ENCODE measurements around the gene IVNS1ABP. TPM values are rescaled to one million over a fixed set of nuclear protein-coding genes. Genes with fewer than 3 reads are reported as not detected.

IVNS1ABP gene
- total and polyA plus RNA-seq, 5 donors, result 18.8 to 37.4 (median 36.9) TPM

DNA sequence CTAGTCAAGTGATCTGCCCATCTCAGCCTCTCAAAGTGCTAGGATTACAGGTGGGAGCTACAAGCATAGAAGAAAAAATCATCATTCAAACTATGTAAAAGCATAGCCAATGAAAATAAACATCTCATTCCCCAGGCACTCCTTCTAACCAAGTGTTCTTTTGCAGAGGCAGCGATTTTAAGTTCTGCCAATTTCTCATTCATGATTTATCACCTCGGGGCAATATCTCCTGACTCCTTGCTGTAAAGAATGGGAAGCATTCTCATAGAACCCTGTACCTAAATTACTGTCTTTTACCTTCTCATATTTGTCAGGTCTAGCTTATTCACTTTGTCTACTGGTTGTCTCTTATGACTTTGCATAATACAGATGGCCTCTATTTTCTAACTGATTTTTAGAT, 32.5 kb upstream of the IVNS1ABP start:
- DNase-seq, result no peak

DNA sequence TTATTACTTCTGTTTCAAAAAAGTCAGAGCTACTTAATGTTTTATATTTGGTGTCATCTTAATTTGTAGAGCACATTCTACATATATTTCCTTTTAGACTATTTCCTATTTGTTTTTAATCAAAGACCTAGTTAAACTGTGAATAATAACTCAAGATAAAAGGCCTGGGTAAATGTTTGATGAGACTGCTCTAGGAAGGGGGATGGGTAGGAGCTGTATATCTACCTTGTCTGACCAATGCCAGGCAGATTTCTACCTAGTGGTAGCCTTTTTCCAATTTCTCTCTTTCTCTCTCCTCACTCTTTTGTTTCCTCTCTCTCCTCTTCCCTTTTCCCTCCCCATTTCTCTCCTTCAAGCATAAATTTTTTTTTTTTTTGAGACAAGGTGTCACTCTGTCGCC, 31.9 kb upstream of the IVNS1ABP start:
- Histone ChIP-seq H3K9me3 (ENCODE audit: control insufficient read depth, low read length) (no peaks in the 10 kb centered on the region), H3K4me3 (ENCODE audit: low read length) (no peak overlapping the region), H3K27ac (ENCODE audit: low read length) (no peak overlapping the region), H3K4me1 (ENCODE audit: control insufficient read depth, insufficient read depth, low read length) (no peaks in the 10 kb centered on the region), H3K27me3 (ENCODE audit: control insufficient read depth, insufficient read depth) (no peaks in the 10 kb centered on the region)
- WGBS, result 95% methylated on average over 1 of the region's 1 CpG
- DNase-seq (no peak), ATAC-seq (no peak)
- intact Hi-C loops (cut with DNase I), result no loop called here

More for the DNA sequence above, 32.5 kb upstream of the IVNS1ABP start:
- no peak for ATAC-seq
- Histone ChIP-seq H3K4me1 (ENCODE audit: control insufficient read depth, insufficient read depth, low read length) (no peaks in the 10 kb centered on the region), H3K27ac (ENCODE audit: low read length) (no peak overlapping the region), H3K9me3 (ENCODE audit: control insufficient read depth, low read length) (no peaks in the 10 kb centered on the region), H3K27me3 (ENCODE audit: control insufficient read depth, insufficient read depth) (no peaks in the 10 kb centered on the region), H3K4me3 (ENCODE audit: low read length) (no peak overlapping the region)
- intact Hi-C loops (cut with DNase I), result no loop called here
- WGBS, result 83% methylated on average over 2 of the region's 2 CpGs

DNA sequence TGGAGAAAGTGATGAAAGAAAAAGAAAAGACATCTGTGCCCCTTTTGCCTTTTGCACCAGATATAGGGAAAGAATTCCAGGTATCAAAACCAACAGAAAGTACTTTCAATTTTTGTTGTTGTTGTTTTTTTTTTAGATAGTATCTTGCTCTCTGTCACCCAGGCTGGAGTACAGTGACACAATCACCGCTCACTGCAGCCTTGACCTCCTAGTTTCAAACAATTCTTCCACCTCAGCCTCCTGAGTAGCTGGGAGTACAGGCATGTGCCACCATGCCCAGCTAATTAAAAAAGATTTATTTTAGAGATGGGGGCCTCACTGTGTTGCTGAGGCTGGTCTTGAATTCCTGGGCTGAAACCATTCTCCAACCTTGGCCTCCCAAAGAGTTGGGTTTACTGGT, 31.3 kb upstream of the IVNS1ABP start:
- 96% methylated on average over 1 of the region's 1 CpG for WGBS

DNA sequence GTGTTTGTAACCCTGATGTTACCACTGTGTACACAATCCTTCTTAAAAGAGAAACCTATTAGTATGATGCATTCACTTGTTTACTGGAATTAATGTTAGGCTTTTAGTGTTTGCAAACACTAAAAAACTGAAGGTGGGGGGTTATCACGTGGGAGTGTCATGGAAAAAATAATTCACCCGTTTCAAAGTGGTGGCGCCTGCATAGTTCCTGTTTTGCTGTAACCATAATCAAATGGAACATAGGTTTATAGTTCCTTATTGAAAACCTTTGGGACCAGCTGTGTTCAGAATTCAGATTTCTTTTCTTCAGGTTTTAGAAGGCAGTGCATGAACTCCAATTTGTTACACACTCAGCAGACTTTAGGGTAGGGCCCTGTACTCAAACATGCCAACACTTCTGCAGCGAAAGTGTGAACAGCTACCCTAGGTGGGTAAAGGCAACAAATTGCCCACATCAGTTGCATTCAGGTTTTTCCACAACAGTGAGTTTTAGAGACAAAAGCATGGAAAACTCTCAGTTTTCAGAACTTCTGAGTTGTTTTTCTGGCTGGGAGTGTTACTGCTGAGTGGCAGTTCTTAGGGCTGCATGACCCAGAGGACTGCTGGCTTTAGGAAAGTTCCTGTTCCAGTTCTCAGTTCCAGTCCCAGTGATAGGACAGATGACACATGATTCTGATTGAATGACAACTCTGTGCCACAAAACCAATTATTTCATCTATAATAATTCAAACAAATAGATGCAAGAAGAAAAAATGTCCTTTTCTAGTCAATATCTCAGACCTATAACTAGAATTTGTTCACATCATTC, 29.1 kb upstream of the IVNS1ABP start:
- ATAC-seq, result peak in 1 of 2 donors; percentile 43

More for the DNA sequence above, 31.3 kb upstream of the IVNS1ABP start:
- intact Hi-C loops (cut with DNase I), result no loop called here
- ATAC-seq (no peak), DNase-seq (no peak)
- H3K27ac ChIP-seq (ENCODE audit: low read length), result no peak overlapping the region
- no peaks in the 10 kb centered on the region for H3K9me3 ChIP-seq (ENCODE audit: control insufficient read depth, low read length)
- no peak overlapping the region for H3K4me3 ChIP-seq (ENCODE audit: low read length)
- H3K27me3 ChIP-seq (ENCODE audit: control insufficient read depth, insufficient read depth), result no peaks in the 10 kb centered on the region
- no peaks in the 10 kb centered on the region for H3K4me1 ChIP-seq (ENCODE audit: control insufficient read depth, insufficient read depth, low read length)

DNA sequence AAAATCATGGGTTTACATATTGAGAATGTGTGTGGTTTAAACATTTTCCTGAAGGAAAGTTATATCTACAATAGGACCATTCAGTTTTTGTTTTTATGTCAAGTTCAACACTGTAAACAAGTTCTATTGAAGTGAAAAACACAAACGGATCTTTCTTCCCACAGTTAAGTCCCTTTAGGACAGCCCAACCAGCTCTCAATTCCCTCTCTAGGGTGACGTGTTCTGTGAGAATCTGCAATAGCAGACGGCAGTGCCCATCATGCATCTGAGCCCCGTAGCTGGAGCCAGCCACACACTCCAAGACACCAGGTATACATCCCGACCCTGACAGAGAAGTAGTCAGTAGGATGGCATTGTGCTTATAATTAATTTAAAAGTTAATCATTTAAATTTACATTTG, 26.3 kb upstream of the IVNS1ABP start:
- H3K4me3 ChIP-seq (ENCODE audit: low read length), result no peak overlapping the region
- H3K27me3 ChIP-seq (ENCODE audit: control insufficient read depth, insufficient read depth), result no peaks in the 10 kb centered on the region
- DNase-seq (no peak), ATAC-seq (no peak)
- intact Hi-C loops (cut with DNase I), result no loop called here
- H3K4me1 ChIP-seq (ENCODE audit: control insufficient read depth, insufficient read depth, low read length), result no peaks in the 10 kb centered on the region
- no peaks in the 10 kb centered on the region for H3K9me3 ChIP-seq (ENCODE audit: control insufficient read depth, low read length)
- 78% methylated on average over 5 of the region's 5 CpGs for WGBS
- no peak overlapping the region for H3K27ac ChIP-seq (ENCODE audit: low read length)

More for the DNA sequence above, 29.1 kb upstream of the IVNS1ABP start:
- H3K4me1 ChIP-seq (ENCODE audit: control insufficient read depth, insufficient read depth, low read length), result no peaks in the 10 kb centered on the region
- no peaks in the 10 kb centered on the region for H3K9me3 ChIP-seq (ENCODE audit: control insufficient read depth, low read length)
- WGBS, result 65% methylated on average over 4 of the region's 4 CpGs
- H3K27me3 ChIP-seq (ENCODE audit: control insufficient read depth, insufficient read depth), result no peaks in the 10 kb centered on the region
- DNase-seq, result no peak
- no peak overlapping the region for H3K27ac ChIP-seq (ENCODE audit: low read length)
- intact Hi-C loops (cut with DNase I), result no loop called here
- H3K4me3 ChIP-seq (ENCODE audit: low read length), result no peak overlapping the region

DNA sequence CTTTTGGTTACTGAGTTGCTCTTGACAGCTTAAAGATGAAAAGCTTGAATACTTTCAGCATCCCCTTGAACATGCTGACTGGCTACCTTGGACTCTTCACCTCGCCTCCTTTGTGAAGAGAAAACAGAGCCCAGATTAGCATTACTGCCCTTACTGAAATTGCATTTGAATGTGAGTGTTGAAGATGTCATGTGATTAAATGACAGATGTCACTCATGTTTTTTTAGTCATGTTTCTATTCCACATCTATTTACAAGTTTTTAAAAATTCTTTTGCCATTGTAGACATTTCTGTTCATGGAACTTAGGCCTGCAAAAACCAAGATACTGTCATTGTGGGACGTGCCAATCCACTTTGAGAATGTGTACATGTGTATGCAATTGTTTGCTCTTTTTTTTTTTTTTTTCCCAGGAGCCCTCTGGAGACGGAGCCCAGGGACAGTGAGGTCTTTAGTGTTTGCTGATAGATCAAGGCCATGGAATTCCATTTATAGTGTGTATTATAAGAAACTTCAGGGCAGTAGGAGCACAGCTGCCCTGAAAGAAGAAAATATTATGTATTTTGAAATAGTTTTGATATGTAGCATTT, 25.7 kb upstream of the IVNS1ABP start:
- WGBS, result 86% methylated on average over 3 of the region's 3 CpGs
- DNase-seq, result no peak
- Histone ChIP-seq H3K4me3 (ENCODE audit: low read length) (no peak overlapping the region), H3K4me1 (ENCODE audit: control insufficient read depth, insufficient read depth, low read length) (no peaks in the 10 kb centered on the region), H3K27me3 (ENCODE audit: control insufficient read depth, insufficient read depth) (no peaks in the 10 kb centered on the region), H3K9me3 (ENCODE audit: control insufficient read depth, low read length) (no peaks in the 10 kb centered on the region), H3K27ac (ENCODE audit: low read length) (no peak overlapping the region)
- ATAC-seq, result no peak
- intact Hi-C loops (cut with DNase I), result no loop called here

DNA sequence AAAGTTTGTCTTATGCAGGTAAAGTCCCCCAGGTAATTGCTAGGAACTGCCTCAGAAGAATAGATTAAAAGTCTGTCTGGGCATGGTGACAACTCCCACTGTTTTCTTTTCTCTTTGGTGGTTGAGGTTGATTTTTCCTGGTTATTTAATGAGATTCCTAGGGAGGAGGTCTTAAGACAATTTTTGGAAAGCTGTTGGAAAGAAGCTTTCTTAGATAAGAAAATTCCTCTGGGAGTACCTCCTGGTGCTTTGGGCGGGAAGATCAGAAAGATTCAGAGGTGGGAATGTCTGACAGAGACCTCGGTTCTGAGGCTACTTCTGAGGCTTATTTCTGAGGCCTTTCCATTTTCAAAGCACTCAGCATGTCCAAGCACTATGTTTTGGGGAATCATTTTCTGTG, 25.0 kb upstream of the IVNS1ABP start:
- intact Hi-C loops (cut with DNase I), result no loop called here
- DNase-seq (no peak), ATAC-seq (no peak)
- Histone ChIP-seq H3K9me3 (ENCODE audit: control insufficient read depth, low read length) (no peaks in the 10 kb centered on the region), H3K4me1 (ENCODE audit: control insufficient read depth, insufficient read depth, low read length) (no peaks in the 10 kb centered on the region), H3K4me3 (ENCODE audit: low read length) (no peak overlapping the region), H3K27me3 (ENCODE audit: control insufficient read depth, insufficient read depth) (no peaks in the 10 kb centered on the region), H3K27ac (ENCODE audit: low read length) (no peak overlapping the region)
- WGBS, result 86% methylated on average over 2 of the region's 2 CpGs

DNA sequence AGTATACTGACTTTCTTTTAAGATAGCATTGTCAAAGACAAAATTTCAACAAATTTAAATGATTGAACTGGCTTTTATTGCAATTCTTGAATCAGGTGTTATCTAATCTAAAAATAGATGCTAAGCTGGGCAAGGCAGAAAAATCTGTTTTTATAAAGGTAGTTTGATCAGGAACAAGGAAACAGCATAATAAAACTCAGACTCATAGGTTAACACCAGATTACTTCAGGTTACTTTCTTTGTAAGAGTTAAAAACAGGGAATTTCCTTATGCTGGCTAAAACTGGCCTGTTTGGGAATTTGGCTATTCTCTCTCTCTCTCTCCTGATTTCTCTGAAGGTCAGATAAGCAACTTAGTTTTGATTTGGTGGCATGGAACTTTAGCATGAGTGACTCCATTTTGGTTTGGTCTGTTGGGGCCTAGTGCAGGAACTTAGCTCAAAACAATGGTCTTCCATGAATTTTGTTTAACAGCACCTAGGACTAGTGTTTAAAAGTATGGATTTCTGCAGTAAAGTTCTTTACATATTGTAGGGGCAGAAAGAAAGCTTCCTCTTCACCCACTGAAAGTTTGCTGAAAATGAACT, 24.2 kb upstream of the IVNS1ABP start:
- ATAC-seq (no peak), DNase-seq (no peak)
- H3K4me3 ChIP-seq (ENCODE audit: low read length), result no peak overlapping the region
- no peak overlapping the region for H3K27ac ChIP-seq (ENCODE audit: low read length)
- no peaks in the 10 kb centered on the region for H3K27me3 ChIP-seq (ENCODE audit: control insufficient read depth, insufficient read depth)
- H3K4me1 ChIP-seq (ENCODE audit: control insufficient read depth, insufficient read depth, low read length), result no peaks in the 10 kb centered on the region
- intact Hi-C loops (cut with DNase I), result no loop called here
- no peaks in the 10 kb centered on the region for H3K9me3 ChIP-seq (ENCODE audit: control insufficient read depth, low read length)

DNA sequence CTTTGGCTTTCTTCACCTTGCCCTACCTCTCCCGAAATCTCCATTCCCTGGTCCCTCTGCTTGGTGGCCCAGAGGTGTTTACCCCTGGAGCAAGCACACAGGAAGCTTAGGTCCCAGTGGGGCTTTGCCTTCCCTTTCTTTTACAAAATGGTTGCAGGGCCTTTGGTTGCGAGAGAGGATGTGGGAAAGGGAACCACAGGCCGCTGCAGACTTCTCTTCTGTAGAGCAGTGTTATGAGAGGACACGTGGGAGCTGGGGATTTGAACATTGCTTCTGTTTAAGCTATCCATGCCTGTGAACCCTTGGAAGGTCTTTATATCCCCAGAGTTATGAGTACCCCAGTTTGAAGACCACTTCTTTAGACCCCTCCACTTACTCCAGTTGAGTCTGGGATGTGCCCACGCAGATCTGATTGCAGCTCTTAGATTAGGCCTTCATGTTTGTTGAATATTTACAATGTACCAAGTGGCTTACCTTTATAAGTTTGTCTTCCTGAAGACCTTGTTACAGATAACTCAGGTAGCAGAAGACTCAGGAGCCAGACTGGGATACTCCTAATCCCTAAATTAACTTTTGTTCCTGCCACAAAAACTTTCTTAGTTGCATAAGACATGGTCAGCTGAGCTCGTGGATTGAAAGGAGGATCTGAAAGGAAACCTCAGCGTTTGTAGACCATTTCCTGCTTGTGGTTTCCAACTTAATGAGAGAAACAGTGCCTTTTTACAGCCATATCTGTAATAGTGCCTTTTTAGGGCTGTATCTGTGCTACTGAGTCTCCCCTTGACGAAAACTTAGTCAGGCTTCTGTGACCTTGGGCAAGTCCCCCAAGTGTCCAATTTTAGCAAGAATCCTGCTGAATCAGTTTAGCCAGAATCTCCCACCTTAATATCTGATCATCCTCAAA, 21.9 kb upstream of the IVNS1ABP start:
- WGBS, result 76% methylated on average over 8 of the region's 8 CpGs
- intact Hi-C loops (cut with DNase I), result no loop called here
- Histone ChIP-seq H3K27me3 (ENCODE audit: control insufficient read depth, insufficient read depth) (no peaks in the 10 kb centered on the region), H3K4me3 (ENCODE audit: low read length) (no peak overlapping the region), H3K4me1 (ENCODE audit: control insufficient read depth, insufficient read depth, low read length) (no peaks in the 10 kb centered on the region), H3K9me3 (ENCODE audit: control insufficient read depth, low read length) (no peaks in the 10 kb centered on the region), H3K27ac (ENCODE audit: low read length) (no peak overlapping the region)
- ATAC-seq, result peak; percentile 63 to 64
- peak in 2 of 3 donors; percentile 18 to 48 for DNase-seq

DNA sequence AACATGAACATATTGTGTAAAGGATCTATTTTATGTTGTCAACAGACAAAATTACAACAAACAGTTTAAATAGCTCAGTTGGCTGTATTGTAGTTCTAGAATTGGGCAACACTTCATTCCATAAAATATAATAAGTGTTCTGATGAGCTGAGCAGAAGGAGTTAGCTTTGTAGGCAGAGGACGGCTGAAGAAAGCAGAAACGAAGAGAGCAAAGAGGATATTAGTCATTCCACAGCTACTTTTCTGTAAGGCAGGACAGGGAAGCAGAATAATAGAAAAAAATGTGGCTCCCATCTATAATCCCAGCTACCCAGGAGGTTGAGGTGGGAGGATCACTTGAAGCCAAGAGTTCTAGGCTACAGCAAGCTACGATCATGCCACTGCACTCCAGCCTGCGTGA, 20.2 kb upstream of the IVNS1ABP start:
- Histone ChIP-seq H3K4me1 (ENCODE audit: control insufficient read depth, insufficient read depth, low read length) (no peaks in the 10 kb centered on the region), H3K27me3 (ENCODE audit: control insufficient read depth, insufficient read depth) (no peaks in the 10 kb centered on the region), H3K4me3 (ENCODE audit: low read length) (no peak overlapping the region), H3K27ac (ENCODE audit: low read length) (no peak overlapping the region), H3K9me3 (ENCODE audit: control insufficient read depth, low read length) (no peaks in the 10 kb centered on the region)
- 80% methylated on average over 4 of the region's 4 CpGs for WGBS
- DNase-seq (no peak), ATAC-seq (peak; percentile 18 to 31)
- intact Hi-C loops (cut with DNase I), result no loop called here

DNA sequence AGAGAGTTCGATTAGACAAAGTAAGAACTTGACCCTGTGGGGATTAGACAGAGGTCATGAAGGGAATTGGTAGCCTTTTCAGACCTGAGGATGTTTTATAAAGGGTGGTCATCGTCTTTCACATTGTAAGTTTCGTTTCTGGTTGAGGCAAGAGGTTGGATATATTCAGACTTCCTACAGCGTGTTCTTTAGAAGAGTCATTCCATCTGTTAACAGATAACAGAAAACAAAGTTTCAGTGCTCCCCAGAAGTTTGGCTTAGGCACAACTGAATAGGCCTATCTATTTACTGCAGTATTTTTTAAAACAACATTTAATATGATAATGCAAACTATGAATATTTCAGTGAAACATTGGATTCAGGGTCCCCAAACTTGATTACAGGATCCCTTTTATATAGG, 17.1 kb upstream of the IVNS1ABP start:
- no peak for DNase-seq
- Histone ChIP-seq H3K9me3 (ENCODE audit: control insufficient read depth, low read length) (no peaks in the 10 kb centered on the region), H3K4me3 (ENCODE audit: low read length) (no peak overlapping the region), H3K27ac (ENCODE audit: low read length) (no peak overlapping the region), H3K4me1 (ENCODE audit: control insufficient read depth, insufficient read depth, low read length) (no peaks in the 10 kb centered on the region), H3K27me3 (ENCODE audit: control insufficient read depth, insufficient read depth) (no peaks in the 10 kb centered on the region)
- no peak for ATAC-seq
- 53% methylated on average over 4 of the region's 4 CpGs for WGBS
- intact Hi-C loops (cut with DNase I), result no loop called here

Data from right cardiac atrium (tissue), 5 donors.